OCI-LY7 (cell line): ENCODE data around the gene PTX4. TPM values are rescaled to one million over a fixed set of nuclear protein-coding genes. Genes with fewer than 3 reads are reported as not detected.
"Not testable (repeated sequence)": the region's sequence is repeated elsewhere in the genome, so short reads cannot be mapped to it uniquely, and the experiment has no call there.

Experiments used
- BruUV-seq: library from RNA; stranded (reverse); fragments of 400-500 nt; replicated peaks from 2 replicates; lab custom pipeline; 2021; lab: Mats Ljungman, UMichigan
- CTCF ChIA-PET: fragments of 300-600 bp; sonication (Branson Sonifier 250); formaldehyde crosslinking; loops from one replicate; lab custom pipeline; 2022; ENCODE audit warnings: antibody characterized with exemption; ENCODE audit not compliant: unreplicated experiment; lab: Charles Lee
- POLR2A ChIA-PET: fragments of 300-600 bp; sonication (Branson Sonifier 250); formaldehyde crosslinking; loops from one replicate; lab custom pipeline; 2022; ENCODE audit warnings: antibody characterized with exemption; lab: Charles Lee
- DNase-seq: peaks from one replicate; pipeline ENCODE4 v3.0.0-alpha.2; 2015; ENCODE audit warnings: low spot score
- H2AFZ ChIP-seq: fragments of 200-600 bp; sonication (generic), shearing (Covaris generic); 2 replicates; pipeline ENCODE4 v1.6.1; 2014; ENCODE audit warnings: mild to moderate bottlenecking, antibody characterized with exemption, low read length, moderate library complexity
- H3K27ac ChIP-seq: fragments of 200-600 bp; sonication (generic); 2 replicates; pipeline ENCODE4 v1.5.1; 2014; ENCODE audit warnings: mixed run types, low read depth, mild to moderate bottlenecking, moderate library complexity, low read length, inconsistent platforms; ENCODE audit not compliant: poor library complexity, severe bottlenecking
- H3K36me3 ChIP-seq: fragments of 200-600 bp; sonication (generic); 2 replicates; pipeline ENCODE4 v1.6.1; 2014; ENCODE audit warnings: mild to moderate bottlenecking, antibody characterized with exemption, low read length, moderate library complexity, mixed read lengths; ENCODE audit not compliant: insufficient read depth
- H3K4me1 ChIP-seq: fragments of 200-600 bp; sonication (generic); 2 replicates; pipeline ENCODE4 v1.5.1; 2014; ENCODE audit warnings: mild to moderate bottlenecking, low read length; ENCODE audit not compliant: insufficient read depth, poor library complexity, severe bottlenecking
- H3K4me2 ChIP-seq: fragments of 200-600 bp; sonication (generic); 2 replicates; pipeline ENCODE4 v1.6.1; 2014; ENCODE audit warnings: mild to moderate bottlenecking, low read length
- H3K4me3 ChIP-seq: fragments of 200-600 bp; sonication (generic); 2 replicates; pipeline ENCODE4 v1.5.1; 2014; ENCODE audit warnings: mild to moderate bottlenecking, low read depth, low read length; ENCODE audit not compliant: poor library complexity, severe bottlenecking
- H3K79me2 ChIP-seq: fragments of 200-600 bp; sonication (generic); 2 replicates; pipeline ENCODE4 v1.6.1; 2016; ENCODE audit warnings: low read depth, mild to moderate bottlenecking, low read length, moderate library complexity, mixed read lengths; ENCODE audit not compliant: insufficient read depth
- H3K9me2 ChIP-seq: fragments of 200-600 bp; sonication (generic); 2 replicates; pipeline ENCODE4 v1.6.1; 2016; ENCODE audit warnings: mild to moderate bottlenecking, low read length, mixed read lengths; ENCODE audit not compliant: insufficient read depth
- H3K9me3 ChIP-seq: fragments of 200-600 bp; sonication (generic); 2 replicates; pipeline ENCODE4 v1.6.1; 2014; ENCODE audit warnings: mild to moderate bottlenecking, mixed run types, low read length, mixed read lengths
- H4K20me1 ChIP-seq: fragments of 200-600 bp; sonication (generic); 2 replicates; pipeline ENCODE4 v1.6.1; 2014; ENCODE audit warnings: mild to moderate bottlenecking, antibody characterized with exemption, low read length, moderate library complexity, mixed read lengths; ENCODE audit not compliant: insufficient read depth
- EZH2phosphoT487 ChIP-seq: fragments of 200-600 bp; sonication (generic); IDR thresholded peaks from 2 replicates; pipeline ENCODE4 v1.6.1; 2018; ENCODE audit warnings: low read depth, borderline replicate concordance, mild to moderate bottlenecking, mixed run types, antibody characterized with exemption, low read length, moderate library complexity, mixed read lengths
- intact Hi-C: fragments of 100-400 bp; cut with micrococcal nuclease; formaldehyde crosslinking; loops from one replicate; pipeline ENCODE4 v1.10.0; 2022; ENCODE audit not compliant: unreplicated experiment
- total RNA-seq, 2 experiments: library from RNA; depleted of rRNA in 1 of 2; stranded (reverse); fragments of >200 nt in 1 of 2; shearing (Covaris generic) in 1 of 2; gene quantifications; 2 replicates each; pipeline ENCODE4 v1.2.3, GENCODE V29; 2014 to 2022
- TF ChIP-seq, protein P1 (sequence below): fragments of 200-600 bp; sonication (generic); conservative IDR thresholded peaks from 2 replicates; pipeline ENCODE4 v1.5.1; 2014; ENCODE audit warnings: mild to moderate bottlenecking, antibody characterized with exemption, low read length, moderate library complexity, mixed read lengths

PTX4 gene
- total RNA-seq, 2 experiments from 2014 or later = not detected

DNA sequence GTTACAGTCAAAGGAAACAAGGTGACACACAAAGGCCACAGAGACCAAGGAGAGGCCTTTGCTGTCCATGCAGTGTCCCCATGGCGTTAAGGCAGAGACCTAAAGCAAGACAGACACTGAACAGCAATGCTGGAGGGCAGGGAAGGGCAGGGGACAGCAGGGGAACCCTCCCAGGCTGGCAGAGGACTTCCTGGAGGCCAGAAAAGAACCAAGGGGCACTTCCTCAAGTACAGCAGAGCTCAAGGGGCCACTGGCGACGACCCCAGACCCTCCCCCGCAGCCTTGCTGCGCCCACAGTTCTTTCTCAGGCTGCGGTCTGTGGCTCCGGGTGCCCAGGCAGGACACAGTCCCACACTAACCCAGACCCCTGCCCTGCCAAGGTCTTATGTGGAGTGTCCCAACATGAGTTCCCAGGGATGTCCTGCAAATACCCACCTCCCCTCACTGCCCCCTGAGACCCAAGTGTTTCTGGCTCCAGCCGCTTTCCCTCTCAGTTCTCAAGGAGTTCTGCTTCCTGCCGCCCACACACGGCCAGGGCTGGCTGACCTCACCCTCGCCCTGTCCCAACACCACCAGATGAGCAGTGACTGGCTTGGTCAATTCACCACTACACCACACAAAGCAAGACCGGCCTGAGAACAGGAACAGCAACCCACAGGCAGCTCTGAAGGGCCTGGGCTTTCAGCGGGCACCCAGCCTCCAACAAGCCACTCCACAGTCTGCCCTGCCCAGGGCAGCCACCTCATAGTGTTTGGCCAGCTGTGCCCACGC is 18.1 kb downstream of the PTX4 start:
- Histone ChIP-seq H3K4me2 (no peak overlapping the region), H4K20me1 (no peaks in the 10 kb centered on the region), H3K9me2 (no peaks in the 10 kb centered on the region), H3K4me1 (peaks cover 11% of the 10 kb centered on the region), H3K79me2 (peaks cover 10% of the 10 kb centered on the region; the same call in 1 of the 2 replicates), H3K4me3 (no peak overlapping the region), H3K36me3 (no peaks in the 10 kb centered on the region), H3K9me3 (no peaks in the 10 kb centered on the region), H3K27ac (no peak overlapping the region), H2AFZ (no peak overlapping the region)
- BruUV-seq = no TSS peak
- POLR2A ChIA-PET = no interaction called here
- CTCF ChIA-PET = interaction anchor here (0.6 kb wide), 1 partner anchor 257 kb away, joined by 3 read pairs; no protein-coding TSS in a partner anchor
- intact Hi-C loops = no loop called here
- DNase-seq = no peak
- TF ChIP-seq, protein P1, sequence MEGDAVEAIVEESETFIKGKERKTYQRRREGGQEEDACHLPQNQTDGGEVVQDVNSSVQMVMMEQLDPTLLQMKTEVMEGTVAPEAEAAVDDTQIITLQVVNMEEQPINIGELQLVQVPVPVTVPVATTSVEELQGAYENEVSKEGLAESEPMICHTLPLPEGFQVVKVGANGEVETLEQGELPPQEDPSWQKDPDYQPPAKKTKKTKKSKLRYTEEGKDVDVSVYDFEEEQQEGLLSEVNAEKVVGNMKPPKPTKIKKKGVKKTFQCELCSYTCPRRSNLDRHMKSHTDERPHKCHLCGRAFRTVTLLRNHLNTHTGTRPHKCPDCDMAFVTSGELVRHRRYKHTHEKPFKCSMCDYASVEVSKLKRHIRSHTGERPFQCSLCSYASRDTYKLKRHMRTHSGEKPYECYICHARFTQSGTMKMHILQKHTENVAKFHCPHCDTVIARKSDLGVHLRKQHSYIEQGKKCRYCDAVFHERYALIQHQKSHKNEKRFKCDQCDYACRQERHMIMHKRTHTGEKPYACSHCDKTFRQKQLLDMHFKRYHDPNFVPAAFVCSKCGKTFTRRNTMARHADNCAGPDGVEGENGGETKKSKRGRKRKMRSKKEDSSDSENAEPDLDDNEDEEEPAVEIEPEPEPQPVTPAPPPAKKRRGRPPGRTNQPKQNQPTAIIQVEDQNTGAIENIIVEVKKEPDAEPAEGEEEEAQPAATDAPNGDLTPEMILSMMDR = no peak
- TF ChIP-seq EZH2phosphoT487 = no peak

DNA sequence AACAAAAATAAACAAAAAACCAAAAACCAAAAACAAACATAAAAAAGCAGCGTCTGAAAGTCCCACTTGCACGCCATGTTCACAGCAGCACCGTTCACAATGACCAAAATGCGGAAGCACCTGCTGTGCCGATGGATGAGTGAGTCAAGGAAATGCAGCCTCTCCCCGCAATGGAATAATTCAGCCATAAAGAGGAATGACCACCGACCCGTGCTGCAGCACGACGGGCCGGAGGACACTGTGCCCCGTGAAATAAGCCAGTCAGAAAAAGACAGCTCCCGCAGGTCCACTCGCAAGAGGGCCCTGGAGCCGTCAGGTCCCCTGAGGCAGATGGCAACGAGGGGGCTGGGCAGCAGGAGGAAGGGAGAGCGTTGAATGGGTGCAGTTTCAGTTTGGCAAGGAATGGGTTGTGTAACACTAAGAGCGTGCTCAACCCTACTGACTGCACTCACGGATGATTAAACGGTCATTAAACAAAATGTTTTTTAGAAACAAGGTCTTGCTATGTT is 19.0 kb downstream of the PTX4 start:
- peaks cover 7% of the 10 kb centered on the region for H3K4me1 ChIP-seq
- TF ChIP-seq, protein P1 = no peak
- TF ChIP-seq EZH2phosphoT487 = no peak
- H4K20me1 ChIP-seq = no peaks in the 10 kb centered on the region
- no peak overlapping the region for H3K27ac ChIP-seq
- H3K36me3 ChIP-seq = no peaks in the 10 kb centered on the region
- intact Hi-C loops = no loop called here
- no peak for DNase-seq
- H3K4me3 ChIP-seq = no peak overlapping the region
- CTCF ChIA-PET = no interaction called here
- H3K9me2 ChIP-seq = no peaks in the 10 kb centered on the region
- BruUV-seq = no TSS peak
- no peak overlapping the region for H2AFZ ChIP-seq
- no peaks in the 10 kb centered on the region for H3K9me3 ChIP-seq
- POLR2A ChIA-PET = no interaction called here
- H3K4me2 ChIP-seq = no peak overlapping the region
- peaks cover 10% of the 10 kb centered on the region; the same call in 1 of the 2 replicates for H3K79me2 ChIP-seq

DNA sequence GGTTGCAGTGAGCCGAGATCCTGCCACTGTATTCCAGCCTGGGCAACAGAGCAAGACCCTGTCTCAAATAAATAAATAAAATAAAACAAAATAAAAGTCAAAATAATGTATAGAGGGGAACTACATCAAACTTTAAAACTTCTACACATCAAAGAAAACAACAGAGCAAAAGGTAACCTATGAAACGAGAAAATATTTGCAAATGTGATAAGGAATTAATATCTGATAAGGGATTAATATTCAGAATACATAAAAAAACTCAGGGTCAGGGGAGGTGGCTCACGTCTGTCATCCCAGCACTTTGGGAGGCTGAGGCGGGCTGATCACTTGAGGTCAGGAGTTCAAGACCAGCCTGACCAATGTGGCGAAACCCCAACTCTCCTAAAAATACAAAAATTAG is 19.6 kb downstream of the PTX4 start:
- H3K4me3 ChIP-seq, H3K27ac ChIP-seq, H2AFZ ChIP-seq, DNase-seq, H3K4me1 ChIP-seq, H3K9me2 ChIP-seq, intact Hi-C loops, H4K20me1 ChIP-seq, H3K79me2 ChIP-seq, H3K36me3 ChIP-seq, BruUV-seq, H3K9me3 ChIP-seq, CTCF ChIA-PET, POLR2A ChIA-PET, H3K4me2 ChIP-seq: not testable (repeated sequence)
